Activated T-cell treated with anti-CD3 and anti-CD28 coated beads, Interleukin-2, amount 50 U/mL, for 24 hours (primary cell): Measurements from ENCODE around the gene ATP11A.

Experiments
- DNase-seq: peaks from one replicate; pipeline ENCODE4 v3.0.0-alpha.2; 2020
- H3K27ac Mint-ChIP-seq: 2 replicates; pipeline ENCODE4 v1.8.0; 2020; ENCODE audit warnings: mild to moderate bottlenecking, mixed read lengths
- H3K27me3 Mint-ChIP-seq: 2 replicates; pipeline ENCODE4 v1.8.0; 2020; ENCODE audit warnings: mixed read lengths
- H3K36me3 Mint-ChIP-seq: 2 replicates; pipeline ENCODE4 v1.8.0; 2020; ENCODE audit warnings: low read depth, mixed read lengths
- H3K4me1 Mint-ChIP-seq: 2 replicates; pipeline ENCODE4 v1.8.0; 2020; ENCODE audit warnings: low read depth, mixed read lengths
- H3K4me3 Mint-ChIP-seq: 2 replicates; pipeline ENCODE4 v1.8.0; 2020; ENCODE audit warnings: mild to moderate bottlenecking, moderate library complexity, mixed read lengths
- H3K9me3 Mint-ChIP-seq: 2 replicates; pipeline ENCODE4 v1.8.0; 2020; ENCODE audit warnings: mixed read lengths

ATP11A gene

GRCh38 chr13:112907286-112907685 lies 217.4 kb downstream of the ATP11A start:
- Mint-ChIP-seq H3K27me3 (peaks cover 2% of the 10 kb centered on the region), H3K9me3 (peaks cover 6% of the 10 kb centered on the region), H3K4me3 (no peak overlapping the region), H3K36me3 (no peaks in the 10 kb centered on the region), H3K27ac (no peak overlapping the region), H3K4me1 (no peaks in the 10 kb centered on the region)
- no peak for DNase-seq

GRCh38 chr13:112907871-112908331 lies 218.1 kb downstream of the ATP11A start:
- no peak for DNase-seq
- H3K4me3 Mint-ChIP-seq: no peak overlapping the region
- H3K36me3 Mint-ChIP-seq: no peaks in the 10 kb centered on the region
- no peaks in the 10 kb centered on the region for H3K4me1 Mint-ChIP-seq
- H3K27me3 Mint-ChIP-seq: peaks cover 2% of the 10 kb centered on the region
- H3K9me3 Mint-ChIP-seq: peaks cover 6% of the 10 kb centered on the region
- no peak overlapping the region for H3K27ac Mint-ChIP-seq

GRCh38 chr13:112908342-112908741 lies 218.5 kb downstream of the ATP11A start:
- DNase-seq: no peak
- no peaks in the 10 kb centered on the region for H3K36me3 Mint-ChIP-seq
- H3K9me3 Mint-ChIP-seq: peaks cover 6% of the 10 kb centered on the region
- H3K27ac Mint-ChIP-seq: no peak overlapping the region
- no peak overlapping the region for H3K4me3 Mint-ChIP-seq
- H3K4me1 Mint-ChIP-seq: no peaks in the 10 kb centered on the region
- peaks cover 2% of the 10 kb centered on the region for H3K27me3 Mint-ChIP-seq

GRCh38 chr13:112910016-112910415 lies 220.2 kb downstream of the ATP11A start:
- H3K27me3 Mint-ChIP-seq: peaks cover 2% of the 10 kb centered on the region
- H3K27ac Mint-ChIP-seq: no peak overlapping the region
- H3K36me3 Mint-ChIP-seq: no peaks in the 10 kb centered on the region

DNA sequence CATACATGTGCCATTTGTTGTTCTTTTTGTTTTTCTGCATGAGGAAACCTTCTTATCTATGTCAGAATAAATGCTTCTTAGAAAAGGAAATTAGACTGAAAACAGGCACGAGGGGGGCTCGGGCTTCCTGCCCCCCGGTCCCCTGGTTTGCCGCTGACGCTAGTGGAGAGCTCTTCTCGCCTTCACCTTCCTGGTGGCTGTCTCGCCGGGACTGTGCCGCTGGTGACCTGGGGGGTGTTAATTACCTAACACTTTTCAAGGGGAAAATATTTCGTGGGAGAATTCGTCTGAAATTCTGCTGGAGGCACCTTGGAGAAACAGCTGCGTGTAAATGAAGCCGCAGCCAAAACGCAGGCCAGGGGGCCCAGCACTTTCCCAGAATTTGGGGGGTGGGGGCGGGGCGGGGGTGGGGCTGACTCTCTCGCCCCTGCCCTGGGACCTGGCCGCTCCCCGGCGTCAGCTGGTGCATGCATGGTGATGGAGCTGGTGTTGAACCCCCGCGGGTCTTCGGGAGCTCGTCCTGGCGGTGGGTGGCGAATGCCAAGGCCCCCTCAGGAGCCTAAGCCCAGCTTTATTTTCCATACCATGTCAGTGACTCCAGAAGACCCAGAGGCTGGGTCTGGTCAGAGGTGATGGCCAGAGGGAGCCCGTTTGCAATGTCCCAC lies 220.9 kb downstream of the ATP11A start:
- H3K27me3 Mint-ChIP-seq: peaks cover 2% of the 10 kb centered on the region
- no peaks in the 10 kb centered on the region for H3K4me1 Mint-ChIP-seq
- H3K27ac Mint-ChIP-seq: no peak overlapping the region

More at GRCh38 chr13:112910016-112910415, 220.2 kb downstream of the ATP11A start:
- peaks cover 3% of the 10 kb centered on the region for H3K9me3 Mint-ChIP-seq
- no peak for DNase-seq
- no peaks in the 10 kb centered on the region for H3K4me1 Mint-ChIP-seq
- no peak overlapping the region for H3K4me3 Mint-ChIP-seq

GRCh38 chr13:112911285-112911701 lies 221.5 kb downstream of the ATP11A start:
- no peak overlapping the region for H3K4me3 Mint-ChIP-seq
- H3K9me3 Mint-ChIP-seq: no peaks in the 10 kb centered on the region
- H3K27me3 Mint-ChIP-seq: peaks cover 2% of the 10 kb centered on the region
- DNase-seq: no peak
- H3K27ac Mint-ChIP-seq: no peak overlapping the region
- no peaks in the 10 kb centered on the region for H3K36me3 Mint-ChIP-seq
- no peaks in the 10 kb centered on the region for H3K4me1 Mint-ChIP-seq

More for the DNA sequence above, 220.9 kb downstream of the ATP11A start:
- H3K4me3 Mint-ChIP-seq: no peak overlapping the region
- no peak for DNase-seq
- H3K9me3 Mint-ChIP-seq: no peaks in the 10 kb centered on the region
- H3K36me3 Mint-ChIP-seq: no peaks in the 10 kb centered on the region

DNA sequence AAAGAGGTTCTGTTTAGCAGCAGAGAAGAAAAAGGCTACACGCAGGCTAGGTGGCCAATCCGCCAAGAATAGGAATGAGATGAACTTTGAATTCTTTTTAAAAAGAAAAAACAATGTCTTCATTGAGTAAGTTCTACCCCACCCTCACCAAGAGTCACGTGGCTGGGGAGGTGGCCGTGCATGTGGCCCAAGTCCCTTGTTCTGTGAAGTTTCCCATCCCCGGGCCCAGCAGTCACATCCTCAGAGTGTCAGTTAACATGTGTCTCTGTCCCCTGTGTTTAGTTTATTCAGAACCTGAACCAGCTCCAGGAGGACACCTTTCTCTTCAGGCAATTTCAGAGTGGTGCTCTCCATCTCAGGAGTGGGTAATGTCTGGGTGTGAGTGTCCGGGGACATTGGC lies 222.0 kb downstream of the ATP11A start:
- DNase-seq: no peak
- no peaks in the 10 kb centered on the region for H3K9me3 Mint-ChIP-seq
- no peaks in the 10 kb centered on the region for H3K4me1 Mint-ChIP-seq
- peaks cover 8% of the 10 kb centered on the region for H3K27me3 Mint-ChIP-seq
- H3K36me3 Mint-ChIP-seq: no peaks in the 10 kb centered on the region
- no peak overlapping the region for H3K27ac Mint-ChIP-seq
- no peak overlapping the region for H3K4me3 Mint-ChIP-seq

DNA sequence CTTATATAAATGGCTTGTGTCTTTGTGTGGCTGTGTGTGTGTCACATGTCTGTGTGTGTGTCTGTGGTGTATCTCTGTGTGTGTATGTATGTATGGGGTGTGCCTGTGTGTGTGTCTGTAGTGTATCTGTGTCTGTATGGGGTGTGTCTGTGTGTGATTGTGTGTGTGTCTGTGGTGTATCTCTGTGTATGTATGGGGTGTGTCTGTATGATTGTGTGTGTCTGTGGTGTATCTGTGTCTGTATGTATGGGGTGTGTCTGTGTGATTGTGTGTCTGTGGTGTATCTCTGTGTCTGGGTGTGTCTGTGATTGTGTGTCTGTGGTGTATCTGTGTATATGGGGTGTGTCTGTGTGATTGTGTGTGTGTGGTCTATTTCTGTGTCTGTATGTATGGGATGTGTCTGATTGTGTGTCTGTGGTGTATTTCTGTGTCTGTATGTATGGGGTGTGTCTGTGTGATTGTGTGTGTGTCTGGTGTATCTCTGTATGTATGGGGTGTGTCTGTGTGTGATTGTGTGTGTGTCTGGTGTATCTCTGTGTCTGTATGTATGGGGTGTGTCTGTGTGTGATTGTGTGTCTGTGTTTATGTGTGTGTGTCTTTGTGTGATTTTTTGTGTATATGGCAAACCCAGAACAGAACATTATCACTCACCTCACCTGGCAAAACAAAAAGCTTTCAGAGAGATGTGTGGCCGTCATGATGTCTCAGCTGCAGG lies 223.0 kb downstream of the ATP11A start:
- no peak for DNase-seq
- Mint-ChIP-seq H3K36me3 (no peaks in the 10 kb centered on the region), H3K27me3 (peaks cover 17% of the 10 kb centered on the region), H3K4me3 (no peak overlapping the region), H3K9me3 (no peaks in the 10 kb centered on the region), H3K27ac (no peak overlapping the region), H3K4me1 (no peaks in the 10 kb centered on the region)

DNA sequence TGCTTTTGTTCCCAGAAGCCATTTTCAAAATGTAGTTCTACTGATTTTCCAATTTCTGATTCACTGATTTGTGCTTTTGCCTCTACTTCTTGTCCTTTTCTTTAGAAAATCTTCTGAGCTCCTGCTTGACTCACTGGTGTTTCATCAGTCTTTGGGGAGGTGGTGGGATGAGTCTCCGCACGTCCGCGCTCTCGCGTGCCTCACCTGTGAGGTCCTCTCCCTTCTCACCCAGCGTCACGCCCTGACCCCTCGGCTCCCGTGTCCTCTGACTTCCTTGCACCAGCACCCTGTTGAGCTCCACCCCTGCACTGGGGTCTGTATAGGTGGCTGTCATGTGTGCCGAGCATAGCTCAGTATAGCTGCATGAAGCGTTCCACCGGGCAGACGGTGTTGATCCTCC lies 226.5 kb downstream of the ATP11A start:
- Mint-ChIP-seq H3K4me3 (no peak overlapping the region), H3K9me3 (no peaks in the 10 kb centered on the region), H3K27me3 (peaks cover 26% of the 10 kb centered on the region), H3K27ac (no peak overlapping the region), H3K4me1 (no peaks in the 10 kb centered on the region), H3K36me3 (no peaks in the 10 kb centered on the region)
- no peak for DNase-seq

- no peak overlapping the region for H3K27ac Mint-ChIP-seq
- no peak for DNase-seq
- H3K36me3 Mint-ChIP-seq: no peaks in the 10 kb centered on the region
- H3K4me1 Mint-ChIP-seq: no peaks in the 10 kb centered on the region
- no peaks in the 10 kb centered on the region for H3K9me3 Mint-ChIP-seq
- H3K27me3 Mint-ChIP-seq: peaks cover 26% of the 10 kb centered on the region
- H3K4me3 Mint-ChIP-seq: no peak overlapping the region
These were observed 227.3 kb downstream of the ATP11A start for GRCh38 chr13:112917056-112917664.

DNA sequence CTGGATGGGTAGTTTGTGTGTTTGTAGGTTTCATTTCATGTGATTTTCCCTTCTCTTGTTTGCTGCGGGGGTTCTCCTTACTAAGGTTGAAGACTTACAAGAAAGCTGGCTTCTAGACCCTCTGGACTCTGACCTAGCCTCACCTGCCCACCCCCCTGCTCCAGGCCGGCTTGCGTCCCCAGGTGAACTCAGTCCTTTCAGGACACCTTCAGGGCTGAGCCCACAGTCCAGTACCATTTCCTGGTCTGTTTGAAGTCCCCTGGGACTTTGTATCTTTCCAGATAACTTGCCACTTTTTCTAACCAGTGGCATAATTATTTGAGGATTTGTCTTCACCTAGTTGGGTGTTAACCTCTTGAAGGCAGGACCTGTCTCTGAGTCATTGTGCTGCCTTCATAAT lies 227.9 kb downstream of the ATP11A start:
- no peak for DNase-seq
- Mint-ChIP-seq H3K27ac (no peak overlapping the region), H3K4me3 (no peak overlapping the region), H3K4me1 (no peaks in the 10 kb centered on the region), H3K36me3 (no peaks in the 10 kb centered on the region), H3K27me3 (peaks cover 26% of the 10 kb centered on the region), H3K9me3 (no peaks in the 10 kb centered on the region)

DNA sequence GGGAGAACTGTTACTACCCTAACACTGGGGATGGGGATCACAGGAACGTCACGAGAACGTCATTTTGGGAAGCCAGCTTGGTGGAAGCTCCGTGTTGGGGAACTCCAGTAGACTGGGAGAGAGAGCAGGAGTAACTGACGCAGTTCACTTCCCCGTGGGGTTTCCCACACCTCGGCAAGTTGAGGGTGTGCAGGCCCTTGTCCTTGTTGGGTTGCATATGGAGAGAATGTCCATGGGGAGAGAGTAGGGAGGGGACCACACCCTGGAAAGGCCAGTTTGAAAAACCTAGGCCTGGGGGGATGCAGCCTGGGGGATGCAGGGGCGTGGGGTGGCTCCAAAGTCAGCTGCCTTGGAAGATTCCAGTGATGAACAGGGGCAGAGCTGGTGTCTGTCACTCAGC lies 228.4 kb downstream of the ATP11A start:
- Mint-ChIP-seq H3K4me1 (no peaks in the 10 kb centered on the region), H3K27me3 (peaks cover 26% of the 10 kb centered on the region), H3K4me3 (no peak overlapping the region), H3K9me3 (no peaks in the 10 kb centered on the region), H3K27ac (no peak overlapping the region), H3K36me3 (no peaks in the 10 kb centered on the region)
- DNase-seq: no peak

DNA sequence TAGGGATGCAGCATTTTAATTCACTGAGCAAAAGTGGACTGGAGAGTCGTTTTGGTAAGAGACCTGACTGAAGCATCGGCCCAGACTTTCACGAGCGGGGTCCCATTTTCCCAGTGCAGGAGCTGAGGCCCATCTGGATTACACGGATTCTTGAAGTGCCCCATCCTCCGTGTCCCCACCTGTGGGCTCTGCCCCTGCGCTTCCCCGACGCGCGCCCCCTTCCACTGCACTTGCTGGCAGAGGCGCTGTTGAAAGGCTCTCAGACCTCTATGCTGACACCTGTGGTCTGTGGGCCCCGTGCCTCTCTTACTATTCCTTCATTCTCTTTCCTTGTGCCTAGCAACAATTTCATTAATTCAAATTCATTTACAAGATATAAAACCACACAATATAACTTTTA lies 228.9 kb downstream of the ATP11A start:
- Mint-ChIP-seq H3K9me3 (no peaks in the 10 kb centered on the region), H3K4me1 (no peaks in the 10 kb centered on the region), H3K27me3 (peaks cover 30% of the 10 kb centered on the region), H3K4me3 (no peak overlapping the region), H3K36me3 (no peaks in the 10 kb centered on the region), H3K27ac (no peak overlapping the region)
- DNase-seq: no peak

DNA sequence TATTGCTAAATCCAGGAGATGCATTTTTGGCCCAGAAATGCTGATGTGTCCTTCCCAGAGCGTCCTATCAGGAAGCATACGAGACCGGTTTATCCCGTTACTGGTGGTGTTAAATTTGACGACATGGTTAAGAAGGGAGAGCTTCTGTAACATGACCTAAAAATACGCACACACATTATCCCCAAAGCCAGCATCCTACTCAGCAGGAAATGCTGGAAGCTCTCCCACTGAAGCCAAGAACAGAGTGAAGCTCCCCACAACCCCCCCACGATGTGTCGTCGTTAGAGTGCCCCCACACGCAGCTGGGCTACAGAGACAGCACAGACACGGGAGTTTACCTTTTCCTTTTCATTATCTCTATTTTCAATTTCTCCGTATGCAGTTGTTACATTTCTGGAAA lies 234.1 kb downstream of the ATP11A start:
- Mint-ChIP-seq H3K27ac (no peak overlapping the region), H3K36me3 (no peaks in the 10 kb centered on the region), H3K4me3 (no peak overlapping the region), H3K9me3 (no peaks in the 10 kb centered on the region), H3K4me1 (no peaks in the 10 kb centered on the region), H3K27me3 (peaks cover 37% of the 10 kb centered on the region)
- no peak for DNase-seq

GRCh38 chr13:112924365-112924764 lies 234.5 kb downstream of the ATP11A start:
- no peak for DNase-seq
- peaks cover 41% of the 10 kb centered on the region for H3K27me3 Mint-ChIP-seq

More at GRCh38 chr13:112924365-112924764, 234.5 kb downstream of the ATP11A start:
- Mint-ChIP-seq H3K4me1 (peaks cover 3% of the 10 kb centered on the region), H3K9me3 (no peaks in the 10 kb centered on the region), H3K27ac (no peak overlapping the region), H3K36me3 (no peaks in the 10 kb centered on the region), H3K4me3 (no peak overlapping the region)
